Cardiac muscle cell (in vitro differentiated cells and primary cell): ENCODE results near the gene GPC4. TPM values are rescaled to one million over a fixed set of nuclear protein-coding genes. Genes with fewer than 3 reads are reported as not detected.
A peak's percentile ranks its signal among the peaks of the same experiment; 100 is the strongest.

Source experiments
- DNase-seq, 2 donors: peaks; one replicate each; pipeline versions ENCODE4 v3.0.0 to v3.0.0-alpha.2; 2010 to 2017; ENCODE audit warnings: low read depth in 1 of 2, low spot score in 1 of 2
- H3K27ac ChIP-seq: fragments of 200-600 bp; sonication (generic); 2 replicates; pipeline ENCODE4 v1.5.1; 2016
- H3K27me3 ChIP-seq: fragments of 200-600 bp; sonication (generic); 2 replicates; pipeline ENCODE4 v1.6.0; 2016; ENCODE audit warnings: control low read depth
- H3K36me3 ChIP-seq: fragments of 200-600 bp; sonication (generic); 2 replicates; pipeline ENCODE4 v1.5.1; 2016; ENCODE audit warnings: control low read depth
- H3K4me1 ChIP-seq: fragments of 200-600 bp; sonication (generic); 2 replicates; pipeline ENCODE4 v1.8.1; 2017; ENCODE audit warnings: low read depth, mild to moderate bottlenecking, mixed run types
- H3K4me3 ChIP-seq: fragments of 200-600 bp; sonication (generic); 2 replicates; pipeline ENCODE4 v1.5.1; 2016; ENCODE audit warnings: mild to moderate bottlenecking
- H3K9me3 ChIP-seq: fragments of 200-600 bp; sonication (generic); 2 replicates; pipeline ENCODE4 v1.5.1; 2017; ENCODE audit warnings: low read depth, mild to moderate bottlenecking, control low read depth
- polyA plus RNA-seq: library from polyadenylated mRNA; unstranded; fragments of >200 nt; fragmentation: Nextera tagmentation; extraction: Ambion mirVana; gene quantifications from 2 replicates; pipeline ENCODE4 v1.2.1, GENCODE V29; 2016
- total RNA-seq: library from RNA; depleted of rRNA; stranded (reverse); fragments of >200 nt; gene quantifications from 2 replicates; pipeline ENCODE4 v1.2.3, GENCODE V29; 2016
- TF ChIP-seq, protein P1 (sequence below): IDR thresholded peaks from 2 replicates; pipeline ENCODE4 v1.5.1; 2012; ENCODE audit warnings: low read depth, mild to moderate bottlenecking, low read length

The GPC4 gene
- total and polyA plus RNA-seq, 2 experiments from 2014 or later = 13.1 to 17.3 TPM

DNA sequence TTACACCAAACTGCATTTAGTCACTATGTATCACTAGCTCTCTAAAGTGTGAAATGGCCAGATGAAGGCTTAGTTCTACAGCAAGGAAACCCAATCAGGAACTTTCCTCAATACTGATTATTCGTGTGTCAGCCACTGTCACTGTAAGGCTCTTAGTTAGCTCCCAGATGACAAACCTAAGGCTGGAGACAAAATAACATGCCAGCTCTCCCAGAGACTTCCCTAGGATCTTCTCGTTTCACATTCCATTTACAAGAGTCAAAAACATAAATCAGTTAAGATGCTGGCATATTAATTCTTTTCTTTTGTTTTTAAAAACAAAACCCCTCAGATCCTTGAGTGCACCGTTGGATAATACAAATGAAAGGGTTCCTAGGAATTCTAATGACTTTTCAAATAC lies 109.0 kb downstream of the GPC4 start:
- TF ChIP-seq, protein P1, sequence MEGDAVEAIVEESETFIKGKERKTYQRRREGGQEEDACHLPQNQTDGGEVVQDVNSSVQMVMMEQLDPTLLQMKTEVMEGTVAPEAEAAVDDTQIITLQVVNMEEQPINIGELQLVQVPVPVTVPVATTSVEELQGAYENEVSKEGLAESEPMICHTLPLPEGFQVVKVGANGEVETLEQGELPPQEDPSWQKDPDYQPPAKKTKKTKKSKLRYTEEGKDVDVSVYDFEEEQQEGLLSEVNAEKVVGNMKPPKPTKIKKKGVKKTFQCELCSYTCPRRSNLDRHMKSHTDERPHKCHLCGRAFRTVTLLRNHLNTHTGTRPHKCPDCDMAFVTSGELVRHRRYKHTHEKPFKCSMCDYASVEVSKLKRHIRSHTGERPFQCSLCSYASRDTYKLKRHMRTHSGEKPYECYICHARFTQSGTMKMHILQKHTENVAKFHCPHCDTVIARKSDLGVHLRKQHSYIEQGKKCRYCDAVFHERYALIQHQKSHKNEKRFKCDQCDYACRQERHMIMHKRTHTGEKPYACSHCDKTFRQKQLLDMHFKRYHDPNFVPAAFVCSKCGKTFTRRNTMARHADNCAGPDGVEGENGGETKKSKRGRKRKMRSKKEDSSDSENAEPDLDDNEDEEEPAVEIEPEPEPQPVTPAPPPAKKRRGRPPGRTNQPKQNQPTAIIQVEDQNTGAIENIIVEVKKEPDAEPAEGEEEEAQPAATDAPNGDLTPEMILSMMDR = no peak
- H3K4me1 ChIP-seq = peaks cover 10% of the 10 kb centered on the region
- H3K36me3 ChIP-seq = peaks cover 7% of the 10 kb centered on the region
- no peaks in the 10 kb centered on the region for H3K9me3 ChIP-seq
- no peak overlapping the region for H3K27ac ChIP-seq
- no peaks in the 10 kb centered on the region for H3K27me3 ChIP-seq
- H3K4me3 ChIP-seq = no peak overlapping the region
- no peak for DNase-seq

DNA sequence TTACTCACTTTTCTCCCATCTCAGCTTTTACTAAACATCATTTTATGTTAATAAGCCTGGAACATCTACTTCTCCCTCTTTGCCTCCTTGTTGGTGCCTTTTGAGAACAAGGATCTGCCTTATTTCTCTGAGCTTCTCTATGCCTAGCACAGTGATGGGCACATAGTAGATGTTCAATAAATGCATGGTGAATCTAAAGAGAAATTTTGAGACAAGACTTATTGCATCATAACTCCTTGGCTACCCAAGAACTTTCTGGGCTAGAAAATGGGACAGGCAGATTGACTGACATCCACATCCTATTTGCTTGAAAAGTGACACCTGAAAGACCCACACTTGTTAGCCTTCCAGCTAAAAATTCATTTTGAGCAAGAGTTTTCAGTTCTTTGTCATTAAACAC lies 109.9 kb downstream of the GPC4 start:
- Histone ChIP-seq H3K4me3 (no peak overlapping the region), H3K36me3 (peaks cover 7% of the 10 kb centered on the region)

DNA sequence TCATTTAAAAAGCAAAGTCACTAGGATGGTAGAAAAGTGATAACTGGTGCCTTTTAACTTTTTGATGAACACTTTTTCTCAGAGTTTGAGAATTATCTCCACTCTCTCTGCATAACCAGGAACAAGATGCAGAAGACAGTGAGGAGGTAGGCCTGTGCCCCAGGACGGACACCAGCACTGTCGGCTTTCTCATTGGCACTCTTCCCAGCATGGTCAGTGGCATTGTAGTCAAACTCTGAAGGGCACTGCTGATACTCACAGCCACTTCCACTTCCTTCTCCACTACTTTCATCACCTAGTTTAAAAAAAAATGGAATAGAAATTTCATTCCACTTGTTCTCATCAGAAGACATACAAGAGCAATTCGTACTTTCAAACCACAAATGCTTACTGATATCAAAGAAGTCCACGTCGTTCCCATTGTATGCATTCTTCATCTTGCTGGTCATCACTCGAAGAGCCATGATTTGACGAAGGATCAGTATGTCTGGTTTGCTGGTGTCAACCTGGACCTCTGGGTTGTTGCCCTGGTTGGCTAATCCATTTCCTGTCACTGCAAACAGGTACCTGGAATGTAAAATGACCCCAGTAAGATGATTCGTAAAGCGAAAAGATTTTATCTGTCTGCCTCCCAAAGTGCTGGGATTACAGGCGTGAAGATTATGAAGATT lies 112.4 kb downstream of the GPC4 start:
- DNase-seq = no peak

More for the DNA sequence above, 109.9 kb downstream of the GPC4 start:
- Histone ChIP-seq H3K27me3 (no peaks in the 10 kb centered on the region), H3K9me3 (no peaks in the 10 kb centered on the region), H3K4me1 (peaks cover 10% of the 10 kb centered on the region), H3K27ac (no peak overlapping the region)
- TF ChIP-seq, protein P1 = no peak
- DNase-seq = no peak

DNA sequence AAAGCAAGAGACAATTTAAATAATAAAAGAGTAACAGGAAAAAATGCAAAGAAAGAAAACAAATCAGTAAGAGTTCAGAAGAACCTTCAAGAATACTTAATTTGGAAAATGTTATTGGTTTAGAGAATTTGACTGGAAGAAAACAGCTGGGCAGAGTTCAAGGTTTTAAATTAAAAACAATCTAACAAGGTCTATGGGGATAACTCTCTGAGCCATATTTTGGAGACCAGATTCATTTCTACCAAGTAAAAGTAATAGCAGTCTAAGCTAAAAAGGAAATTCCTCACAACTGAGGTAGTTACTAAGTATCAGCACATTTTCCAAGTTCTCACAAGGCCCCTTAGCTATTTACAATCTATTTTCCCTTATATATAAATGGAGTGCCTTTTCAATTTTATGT lies 114.7 kb downstream of the GPC4 start:
- Histone ChIP-seq H3K4me3 (no peak overlapping the region), H3K36me3 (peaks cover 10% of the 10 kb centered on the region), H3K27ac (no peak overlapping the region), H3K27me3 (no peaks in the 10 kb centered on the region), H3K4me1 (no peaks in the 10 kb centered on the region), H3K9me3 (no peaks in the 10 kb centered on the region)
- DNase-seq = no peak
- TF ChIP-seq, protein P1 = no peak

More for the DNA sequence above, 112.4 kb downstream of the GPC4 start:
- Histone ChIP-seq H3K27ac (no peak overlapping the region), H3K9me3 (no peaks in the 10 kb centered on the region), H3K4me3 (no peak overlapping the region), H3K4me1 (peaks cover 10% of the 10 kb centered on the region), H3K36me3 (peaks cover 10% of the 10 kb centered on the region), H3K27me3 (no peaks in the 10 kb centered on the region)
- TF ChIP-seq, protein P1 = no peak

DNA sequence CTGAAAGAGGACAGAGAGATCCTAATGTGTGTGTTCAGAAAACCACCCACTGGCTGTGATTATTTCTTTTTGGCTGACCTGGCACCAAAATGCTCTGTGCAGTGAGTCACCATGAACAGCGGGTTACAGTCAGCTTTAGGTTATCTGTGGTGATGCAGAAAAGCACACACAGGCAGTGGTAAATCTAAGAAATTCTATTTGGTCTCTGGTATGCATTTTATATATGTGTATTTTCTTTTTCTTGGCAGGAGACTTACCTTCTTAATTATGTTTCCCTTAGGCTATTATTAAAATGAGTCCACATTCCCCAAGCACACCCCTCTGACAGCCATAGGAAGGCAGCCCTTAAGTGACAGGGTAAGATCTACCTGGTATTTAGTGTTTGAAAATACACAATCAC lies 118.0 kb downstream of the GPC4 start:
- TF ChIP-seq, protein P1 = no peak
- no peak overlapping the region for H3K27ac ChIP-seq
- peak in 1 of 2 donors; percentile 41 for DNase-seq
- H3K36me3 ChIP-seq = peaks cover 4% of the 10 kb centered on the region
- no peaks in the 10 kb centered on the region for H3K9me3 ChIP-seq
- no peaks in the 10 kb centered on the region for H3K27me3 ChIP-seq
- H3K4me1 ChIP-seq = no peaks in the 10 kb centered on the region
- H3K4me3 ChIP-seq = no peak overlapping the region
